ENCODE measurements around the gene VHLL.

VHLL gene

DNA sequence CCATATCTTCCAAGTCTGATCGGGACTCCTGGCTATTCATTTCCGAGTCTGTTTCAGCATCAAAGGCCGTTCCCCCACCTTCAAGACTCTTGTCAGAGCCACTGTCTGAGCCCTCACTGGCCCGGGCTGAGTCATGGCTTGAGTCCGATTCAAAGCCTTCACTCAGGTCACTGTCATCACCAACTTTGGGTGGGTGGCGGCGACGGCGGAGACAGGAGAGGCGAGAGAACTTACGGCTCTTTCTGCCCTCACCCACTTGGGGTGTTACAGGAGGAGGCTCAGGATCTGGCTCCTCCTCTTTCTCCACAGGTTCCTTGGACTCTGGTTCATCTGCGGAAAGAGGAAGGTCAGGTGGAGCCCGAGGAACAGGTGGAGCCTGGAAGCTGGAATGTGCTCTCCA lies 33.1 kb downstream of the VHLL start:
- Histone ChIP-seq H2BK12ac (ENCODE audit: low read length) (no peak overlapping the region), H3K9ac (ENCODE audit: low read depth, low read length, poor library complexity) (no peak overlapping the region), H3K23ac (ENCODE audit: low read depth, low read length, poor library complexity) (peak overlapping the region; percentile 56), H4K8ac (ENCODE audit: low read depth, low read length) (no peak overlapping the region), H2BK120ac (ENCODE audit: low read depth, low read length) (no peak overlapping the region), H3K27ac (replicated peaks; ENCODE audit: low read length) (no peak overlapping the region), H3K36me3 (replicated peaks in 1 of 2; ENCODE audit: control insufficient read depth in 2 of 2, insufficient read depth in 2 of 2, low read length in 2 of 2) (peaks cover 54 to 91% of the 10 kb centered on the region in 2 donors), H3K79me1 (ENCODE audit: low read depth, low read length) (peaks cover 5% of the 10 kb centered on the region), H2AK5ac (ENCODE audit: low read depth, low read length) (no peak overlapping the region), H2AFZ (ENCODE audit: low read length) (no peak overlapping the region), H4K91ac (ENCODE audit: low read depth, low read length, poor library complexity) (no peak overlapping the region), H2BK5ac (ENCODE audit: low read length) (no peak overlapping the region), H3K27me3 (ENCODE audit: control insufficient read depth in 3 of 3, insufficient read depth in 3 of 3, low read depth in 1 of 3, low read length in 3 of 3) (no peaks in the 10 kb centered on the region), H3K14ac (ENCODE audit: low read length) (no peak overlapping the region), H3K9me3 (replicated peaks in 1 of 2; ENCODE audit: control insufficient read depth in 2 of 2, insufficient read depth in 1 of 2, low read depth in 1 of 2, low read length in 2 of 2) (no peaks in the 10 kb centered on the region), H2BK15ac (ENCODE audit: low read length) (no peak overlapping the region), H3K18ac (ENCODE audit: low read length) (no peak overlapping the region), H3K4me2 (ENCODE audit: insufficient read depth, low read length, poor library complexity, severe bottlenecking) (no peak overlapping the region), H3K4ac (ENCODE audit: low read length) (no peak overlapping the region), H3K4me1 (ENCODE audit: control insufficient read depth in 2 of 2, insufficient read depth in 1 of 2, low read depth in 1 of 2, low read length in 2 of 2) (no peaks in the 10 kb centered on the region), H3K4me3 (ENCODE audit: low read length in 2 of 2) (no peak overlapping the region)
- no peak for DNase-seq (ENCODE audit: low spot score)
- whole genome bisulfite sequencing, 2 donors (ENCODE audit: extremely low coverage in 2 of 2, insufficient read length in 2 of 2, insufficient replicate concordance in 1 of 2) = no CpG with 5 or more reads among the region's 13 CpGs

DNA sequence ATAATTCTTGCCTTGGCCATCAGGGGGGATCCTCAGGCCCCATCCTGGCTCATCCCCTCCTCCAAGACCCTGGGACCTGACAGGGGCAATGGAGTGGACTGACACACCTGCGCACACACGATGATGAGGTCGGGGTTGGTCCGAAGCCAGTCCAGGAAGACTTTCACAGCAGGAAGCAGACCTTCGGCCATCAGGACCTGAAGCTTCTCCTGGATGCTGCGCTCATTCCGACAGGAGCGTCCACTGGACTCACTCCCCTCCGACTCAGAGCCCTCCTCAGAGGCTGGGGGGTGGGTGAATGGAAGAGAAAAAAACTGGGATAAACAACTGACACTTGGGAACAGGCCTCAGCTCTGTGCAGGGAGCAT lies 35.8 kb downstream of the VHLL start:
- H2BK5ac ChIP-seq (ENCODE audit: low read length) = no peak overlapping the region
- no peak overlapping the region for H2AFZ ChIP-seq (ENCODE audit: low read length)
- H2BK15ac ChIP-seq (ENCODE audit: low read length) = no peak overlapping the region
- no peak overlapping the region for H3K4me3 ChIP-seq (ENCODE audit: low read length in 2 of 2)
- H3K4ac ChIP-seq (ENCODE audit: low read length) = no peak overlapping the region
- H3K4me2 ChIP-seq (ENCODE audit: insufficient read depth, low read length, poor library complexity, severe bottlenecking) = no peak overlapping the region
- no peak overlapping the region for H2BK12ac ChIP-seq (ENCODE audit: low read length)
- no peak overlapping the region for H3K9ac ChIP-seq (ENCODE audit: low read depth, low read length, poor library complexity)
- DNase-seq (ENCODE audit: low spot score) = no peak
- peaks cover 5% of the 10 kb centered on the region for H3K79me1 ChIP-seq (ENCODE audit: low read depth, low read length)
- H3K23ac ChIP-seq (ENCODE audit: low read depth, low read length, poor library complexity) = no peak overlapping the region
- no peak overlapping the region for H3K27ac ChIP-seq (replicated peaks; ENCODE audit: low read length)
- WGBS, 2 donors (ENCODE audit: extremely low coverage in 2 of 2, insufficient read length in 2 of 2, insufficient replicate concordance in 1 of 2) = no CpG with 5 or more reads among the region's 9 CpGs
- no peak overlapping the region for H2BK120ac ChIP-seq (ENCODE audit: low read depth, low read length)
- no peaks in the 10 kb centered on the region for H3K4me1 ChIP-seq (ENCODE audit: control insufficient read depth in 2 of 2, insufficient read depth in 1 of 2, low read depth in 1 of 2, low read length in 2 of 2)
- H3K9me3 ChIP-seq (replicated peaks in 1 of 2; ENCODE audit: control insufficient read depth in 2 of 2, insufficient read depth in 1 of 2, low read depth in 1 of 2, low read length in 2 of 2) = no peaks in the 10 kb centered on the region
- H3K36me3 ChIP-seq (replicated peaks in 1 of 2; ENCODE audit: control insufficient read depth in 2 of 2, insufficient read depth in 2 of 2, low read length in 2 of 2) = peaks cover 70 to 95% of the 10 kb centered on the region in 2 donors
- H3K18ac ChIP-seq (ENCODE audit: low read length) = no peak overlapping the region
- no peak overlapping the region for H4K8ac ChIP-seq (ENCODE audit: low read depth, low read length)
- H3K14ac ChIP-seq (ENCODE audit: low read length) = no peak overlapping the region
- no peak overlapping the region for H4K91ac ChIP-seq (ENCODE audit: low read depth, low read length, poor library complexity)
- peaks cover 0 to 2% (median 0%) of the 10 kb centered on the region in 3 experiments for H3K27me3 ChIP-seq (ENCODE audit: control insufficient read depth in 3 of 3, insufficient read depth in 3 of 3, low read depth in 1 of 3, low read length in 3 of 3)
- no peak overlapping the region for H2AK5ac ChIP-seq (ENCODE audit: low read depth, low read length)

DNA sequence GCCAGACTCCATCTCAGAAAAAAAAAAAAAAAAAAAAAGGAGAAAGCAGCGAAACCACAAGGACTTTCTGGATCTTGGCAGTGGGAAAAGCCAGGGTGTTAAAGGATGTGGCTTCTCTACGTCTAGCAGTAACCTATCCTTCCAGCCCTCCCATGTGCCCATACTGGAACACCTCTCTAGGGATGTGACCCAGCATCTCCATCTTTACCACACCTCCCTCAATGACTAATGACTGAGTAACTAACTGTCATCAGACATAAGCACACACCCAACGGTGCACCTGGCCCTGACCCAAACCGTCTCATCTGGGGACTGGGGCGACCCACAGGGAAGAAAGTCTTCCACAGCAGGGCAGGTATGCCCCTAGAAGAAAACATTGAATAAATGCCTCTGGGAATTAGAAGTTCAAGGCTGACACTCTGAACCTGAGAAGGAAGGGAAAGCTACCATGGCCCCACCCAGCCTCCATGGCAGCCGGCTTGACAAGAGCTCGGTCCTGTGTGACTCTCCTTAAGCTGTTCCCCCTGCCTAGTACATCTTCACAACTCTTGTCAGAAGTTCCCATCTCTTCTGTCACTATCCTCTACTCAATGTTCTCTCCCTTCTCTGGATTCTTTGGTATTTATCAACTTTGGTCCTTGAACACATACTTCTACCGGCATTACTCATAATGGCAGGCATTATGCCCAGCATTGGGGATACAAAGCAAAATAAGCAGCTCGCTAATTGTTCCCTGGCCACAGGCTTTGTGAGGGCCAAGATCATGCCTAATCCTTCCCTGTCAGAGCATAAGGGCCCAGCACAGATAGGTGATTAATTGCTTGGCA lies 36.4 kb downstream of the VHLL start:
- H3K4me2 ChIP-seq (ENCODE audit: insufficient read depth, low read length, poor library complexity, severe bottlenecking) = no peak overlapping the region
- no peak overlapping the region for H3K4ac ChIP-seq (ENCODE audit: low read length)
- H3K36me3 ChIP-seq (replicated peaks in 1 of 2; ENCODE audit: control insufficient read depth in 2 of 2, insufficient read depth in 2 of 2, low read length in 2 of 2) = peaks cover 70 to 95% of the 10 kb centered on the region in 2 donors
- H3K18ac ChIP-seq (ENCODE audit: low read length) = no peak overlapping the region
- WGBS, 2 donors (ENCODE audit: extremely low coverage in 2 of 2, insufficient read length in 2 of 2, insufficient replicate concordance in 1 of 2) = no CpG with 5 or more reads among the region's 9 CpGs
- H3K27ac ChIP-seq (replicated peaks; ENCODE audit: low read length) = no peak overlapping the region
- no peak overlapping the region for H3K23ac ChIP-seq (ENCODE audit: low read depth, low read length, poor library complexity)
- no peak for DNase-seq (ENCODE audit: low spot score)
- H2BK15ac ChIP-seq (ENCODE audit: low read length) = no peak overlapping the region
- no peak overlapping the region for H2BK12ac ChIP-seq (ENCODE audit: low read length)
- no peak overlapping the region for H2BK120ac ChIP-seq (ENCODE audit: low read depth, low read length)
- no peak overlapping the region for H4K8ac ChIP-seq (ENCODE audit: low read depth, low read length)
- no peak overlapping the region for H2AFZ ChIP-seq (ENCODE audit: low read length)
- H3K4me1 ChIP-seq (ENCODE audit: control insufficient read depth in 2 of 2, insufficient read depth in 1 of 2, low read depth in 1 of 2, low read length in 2 of 2) = no peaks in the 10 kb centered on the region
- H3K9me3 ChIP-seq (replicated peaks in 1 of 2; ENCODE audit: control insufficient read depth in 2 of 2, insufficient read depth in 1 of 2, low read depth in 1 of 2, low read length in 2 of 2) = no peaks in the 10 kb centered on the region
- no peak overlapping the region for H3K4me3 ChIP-seq (ENCODE audit: low read length in 2 of 2)
- H3K79me1 ChIP-seq (ENCODE audit: low read depth, low read length) = peaks cover 5% of the 10 kb centered on the region
- no peak overlapping the region for H4K91ac ChIP-seq (ENCODE audit: low read depth, low read length, poor library complexity)
- no peak overlapping the region for H2BK5ac ChIP-seq (ENCODE audit: low read length)
- H2AK5ac ChIP-seq (ENCODE audit: low read depth, low read length) = no peak overlapping the region
- no peak overlapping the region for H3K9ac ChIP-seq (ENCODE audit: low read depth, low read length, poor library complexity)
- peaks cover 0 to 2% (median 0%) of the 10 kb centered on the region in 3 experiments for H3K27me3 ChIP-seq (ENCODE audit: control insufficient read depth in 3 of 3, insufficient read depth in 3 of 3, low read depth in 1 of 3, low read length in 3 of 3)
- no peak overlapping the region for H3K14ac ChIP-seq (ENCODE audit: low read length)

DNA sequence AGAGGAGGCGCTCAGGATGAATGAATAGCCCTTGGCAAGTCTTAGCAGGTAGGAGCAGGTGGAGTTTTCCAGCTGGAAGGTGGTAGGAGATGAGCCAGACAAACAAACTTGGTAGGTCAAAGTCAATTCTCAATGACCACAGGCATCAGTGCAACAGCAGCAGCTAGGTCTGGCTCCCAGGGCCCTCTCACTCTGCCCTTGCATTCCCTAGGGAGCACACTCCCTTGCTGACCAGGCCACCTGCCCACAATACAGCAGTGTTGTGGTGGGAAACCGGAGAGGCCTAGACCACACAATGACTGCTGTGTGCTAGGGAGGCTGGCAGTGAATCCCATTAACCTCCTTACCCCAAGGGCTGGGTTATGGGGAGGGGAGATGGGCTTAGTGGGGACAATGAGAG lies 38.2 kb downstream of the VHLL start:
- H4K91ac ChIP-seq (ENCODE audit: low read depth, low read length, poor library complexity) = no peak overlapping the region
- peaks cover 3% of the 10 kb centered on the region for H3K79me1 ChIP-seq (ENCODE audit: low read depth, low read length)
- no peak overlapping the region for H3K4me2 ChIP-seq (ENCODE audit: insufficient read depth, low read length, poor library complexity, severe bottlenecking)
- peaks cover 63 to 94% of the 10 kb centered on the region in 2 donors for H3K36me3 ChIP-seq (replicated peaks in 1 of 2; ENCODE audit: control insufficient read depth in 2 of 2, insufficient read depth in 2 of 2, low read length in 2 of 2)
- H3K18ac ChIP-seq (ENCODE audit: low read length) = no peak overlapping the region
- no peak overlapping the region for H2BK5ac ChIP-seq (ENCODE audit: low read length)
- H3K14ac ChIP-seq (ENCODE audit: low read length) = no peak overlapping the region
- DNase-seq (ENCODE audit: low spot score) = no peak
- H3K23ac ChIP-seq (ENCODE audit: low read depth, low read length, poor library complexity) = no peak overlapping the region
- no peak overlapping the region for H2AFZ ChIP-seq (ENCODE audit: low read length)
- no peak overlapping the region for H3K4me3 ChIP-seq (ENCODE audit: low read length in 2 of 2)
- no peak overlapping the region for H3K27ac ChIP-seq (replicated peaks; ENCODE audit: low read length)
- H3K4ac ChIP-seq (ENCODE audit: low read length) = no peak overlapping the region
- H4K8ac ChIP-seq (ENCODE audit: low read depth, low read length) = no peak overlapping the region
- H3K9ac ChIP-seq (ENCODE audit: low read depth, low read length, poor library complexity) = no peak overlapping the region
- no peak overlapping the region for H2BK12ac ChIP-seq (ENCODE audit: low read length)
- H3K9me3 ChIP-seq (replicated peaks in 1 of 2; ENCODE audit: control insufficient read depth in 2 of 2, insufficient read depth in 1 of 2, low read depth in 1 of 2, low read length in 2 of 2) = no peaks in the 10 kb centered on the region
- no peak overlapping the region for H2BK120ac ChIP-seq (ENCODE audit: low read depth, low read length)
- no peak overlapping the region for H2AK5ac ChIP-seq (ENCODE audit: low read depth, low read length)
- H2BK15ac ChIP-seq (ENCODE audit: low read length) = no peak overlapping the region
- peaks cover 0 to 2% (median 0%) of the 10 kb centered on the region in 3 experiments for H3K27me3 ChIP-seq (ENCODE audit: control insufficient read depth in 3 of 3, insufficient read depth in 3 of 3, low read depth in 1 of 3, low read length in 3 of 3)
- WGBS, 2 donors (ENCODE audit: extremely low coverage in 2 of 2, insufficient read length in 2 of 2, insufficient replicate concordance in 1 of 2) = no CpG with 5 or more reads among the region's 2 CpGs
- H3K4me1 ChIP-seq (ENCODE audit: control insufficient read depth in 2 of 2, insufficient read depth in 1 of 2, low read depth in 1 of 2, low read length in 2 of 2) = no peaks in the 10 kb centered on the region
